H9 (cell line): Measurements from ENCODE around the gene SELENOS. TPM values are rescaled to one million over a fixed set of nuclear protein-coding genes. Genes with fewer than 3 reads are reported as not detected.

ENCODE experiments used
- DNase-seq: peaks from one replicate; pipeline ENCODE4 v3.0.0-alpha.2; 2017
- H2AFZ ChIP-seq: one replicate; pipeline ENCODE4 v1.6.1; 2013; ENCODE audit warnings: mild to moderate bottlenecking, low read length, control low read depth, moderate library complexity
- H2AK5ac ChIP-seq: 2 replicates; pipeline ENCODE4 v1.6.1; 2013; ENCODE audit warnings: low read length, control low read depth, mixed read lengths; ENCODE audit not compliant: insufficient read length
- H2BK120ac ChIP-seq: one replicate; pipeline ENCODE4 v1.6.1; 2013; ENCODE audit warnings: low read depth, mild to moderate bottlenecking, low read length, control low read depth, inconsistent platforms; ENCODE audit not compliant: poor library complexity, severe bottlenecking
- H2BK12ac ChIP-seq: 2 replicates; pipeline ENCODE4 v1.6.1; 2013; ENCODE audit warnings: low read length, control low read depth, mixed read lengths, low read depth; ENCODE audit not compliant: insufficient read length
- H2BK15ac ChIP-seq: 2 replicates; pipeline ENCODE4 v1.6.1; 2013; ENCODE audit warnings: low read depth, low read length, control low read depth
- H2BK20ac ChIP-seq: one replicate; pipeline ENCODE4 v1.6.1; 2013; ENCODE audit warnings: low read depth, mild to moderate bottlenecking, low read length, control low read depth, inconsistent platforms; ENCODE audit not compliant: poor library complexity, severe bottlenecking
- H2BK5ac ChIP-seq: 2 replicates; pipeline ENCODE4 v1.6.1; 2013; ENCODE audit warnings: low read length, control low read depth, mixed read lengths; ENCODE audit not compliant: insufficient read length
- H3K14ac ChIP-seq: 2 replicates; pipeline ENCODE4 v1.6.1; 2013; ENCODE audit warnings: low read length, control low read depth; ENCODE audit not compliant: insufficient read depth
- H3K18ac ChIP-seq: 2 replicates; pipeline ENCODE4 v1.6.1; 2013; ENCODE audit warnings: low read depth, mild to moderate bottlenecking, mixed read lengths, low read length, control low read depth; ENCODE audit not compliant: insufficient read length
- H3K23ac ChIP-seq: 2 replicates; pipeline ENCODE4 v1.6.1; 2013; ENCODE audit warnings: low read length, control low read depth, mixed read lengths, low read depth; ENCODE audit not compliant: insufficient read length
- H3K23me2 ChIP-seq: 2 replicates; pipeline ENCODE4 v1.6.1; 2013; ENCODE audit warnings: low read depth, mild to moderate bottlenecking, mixed read lengths, low read length, control low read depth; ENCODE audit not compliant: insufficient read length, poor library complexity, severe bottlenecking
- H3K27ac ChIP-seq: 2 replicates; pipeline ENCODE4 v1.5.1; 2013; ENCODE audit warnings: low read length, control low read depth, mixed read lengths, low read depth; ENCODE audit not compliant: insufficient read length
- H3K27me3 ChIP-seq: 2 replicates; pipeline ENCODE4 v1.6.1; 2013; ENCODE audit warnings: low read length, control low read depth, inconsistent platforms; ENCODE audit not compliant: insufficient read depth
- H3K4ac ChIP-seq: 2 replicates; pipeline ENCODE4 v1.6.1; 2013; ENCODE audit warnings: low read depth, mild to moderate bottlenecking, control low read depth, inconsistent platforms, low read length, moderate library complexity
- H3K4me1 ChIP-seq: 2 replicates; pipeline ENCODE4 v1.6.1; 2013; ENCODE audit warnings: low read length, control low read depth, inconsistent platforms; ENCODE audit not compliant: insufficient read depth
- H3K4me2 ChIP-seq: 2 replicates; pipeline ENCODE4 v1.6.1; 2013; ENCODE audit warnings: low read length, control low read depth, mixed read lengths; ENCODE audit not compliant: insufficient read length, insufficient read depth
- H3K56ac ChIP-seq: 2 replicates; pipeline ENCODE4 v1.6.1; 2013; ENCODE audit warnings: low read depth, mild to moderate bottlenecking, mixed read lengths, low read length, control low read depth; ENCODE audit not compliant: insufficient read length
- H3K79me1 ChIP-seq: 2 replicates; pipeline ENCODE4 v1.6.1; 2013; ENCODE audit warnings: low read depth, mild to moderate bottlenecking, moderate library complexity, low read length, control low read depth, inconsistent platforms; ENCODE audit not compliant: insufficient read depth, poor library complexity, severe bottlenecking
- H3K79me2 ChIP-seq: 2 replicates; pipeline ENCODE4 v1.6.1; 2013; ENCODE audit warnings: low read length, control low read depth, inconsistent platforms; ENCODE audit not compliant: insufficient read depth
- H3K9ac ChIP-seq: 2 replicates; pipeline ENCODE4 v1.6.1; 2013; ENCODE audit warnings: low read length, control low read depth, mixed read lengths; ENCODE audit not compliant: insufficient read length; ENCODE audit errors: extremely low read depth
- H3K9me3 ChIP-seq: one replicate; pipeline ENCODE4 v1.6.1; 2013; ENCODE audit warnings: low read depth, low read length, inconsistent platforms; ENCODE audit not compliant: control insufficient read depth
- H3T11ph ChIP-seq: one replicate; pipeline ENCODE4 v1.6.1; 2013; ENCODE audit warnings: mild to moderate bottlenecking, low read length, control low read depth, inconsistent platforms
- H4K20me1 ChIP-seq: one replicate; pipeline ENCODE4 v1.6.1; 2013; ENCODE audit not compliant: control insufficient read depth, insufficient read length, insufficient read depth
- H4K5ac ChIP-seq: 2 replicates; pipeline ENCODE4 v1.6.1; 2013; ENCODE audit warnings: low read depth, mild to moderate bottlenecking, mixed read lengths, low read length, control low read depth; ENCODE audit not compliant: insufficient read length
- H4K8ac ChIP-seq: replicated peaks from 2 replicates; pipeline ENCODE4 v1.6.1; 2013; ENCODE audit warnings: low read length, control low read depth, mixed read lengths, low read depth; ENCODE audit not compliant: insufficient read length
- H4K91ac ChIP-seq: 2 replicates; pipeline ENCODE4 v1.6.1; 2013; ENCODE audit warnings: low read depth, mild to moderate bottlenecking, moderate library complexity, mixed read lengths, low read length, control low read depth; ENCODE audit not compliant: insufficient read length
- H3K27ac Mint-ChIP-seq, 3 experiments: 2 replicates in 2 of 3; 3 replicates in 1 of 3; pipeline ENCODE4 v1.8.0; 2020 to 2021; ENCODE audit warnings: mixed read lengths in 3 of 3, mild to moderate bottlenecking in 1 of 3, moderate library complexity in 1 of 3
- H3K27me3 Mint-ChIP-seq: 2 replicates; pipeline ENCODE4 v1.8.0; 2021; ENCODE audit warnings: low read depth, mild to moderate bottlenecking, moderate library complexity, mixed read lengths
- H3K36me3 Mint-ChIP-seq, 3 experiments: 2 replicates in 2 of 3; 3 replicates in 1 of 3; pipeline ENCODE4 v1.8.0; 2020 to 2021; ENCODE audit warnings: low read depth in 3 of 3, mixed read lengths in 3 of 3; ENCODE audit not compliant: insufficient read depth in 1 of 3
- H3K4me1 Mint-ChIP-seq, 2 experiments: 2 replicates each; pipeline ENCODE4 v1.8.0; 2020; ENCODE audit warnings: mixed read lengths in 2 of 2
- H3K4me3 Mint-ChIP-seq, 2 experiments: 2 replicates in 1 of 2; 3 replicates in 1 of 2; pipeline ENCODE4 v1.8.0; 2020 to 2021; ENCODE audit warnings: mild to moderate bottlenecking in 2 of 2, mixed read lengths in 2 of 2, moderate library complexity in 1 of 2
- H3K9me3 Mint-ChIP-seq, 2 experiments: 2 replicates in 1 of 2; 3 replicates in 1 of 2; pipeline ENCODE4 v1.8.0; 2020; ENCODE audit warnings: mild to moderate bottlenecking in 2 of 2, mixed read lengths in 2 of 2, moderate library complexity in 1 of 2
- WGBS: extraction: QIAGEN DNeasy Blood & Tissue Kit; methylation state at CpG from one replicate; pipeline ENCODE4 v1.1.7; 2013; ENCODE audit warnings: missing lambda C conversion rate, low lambda C conversion rate, mixed read lengths; ENCODE audit not compliant: insufficient read length; ENCODE audit errors: extremely low coverage; 5-methylcytosine and 5-hydroxymethylcytosine counted together
- total RNA-seq: library from RNA; stranded (reverse); gene quantifications from 2 replicates; pipeline ENCODE4 v1.2.1, GENCODE V29; 2021
- TF ChIP-seq, protein P1 (sequence below): fragments of 200-600 bp; sonication (generic); conservative IDR thresholded peaks from 3 replicates; pipeline ENCODE4 v1.8.0; 2021; ENCODE audit warnings: antibody characterized with exemption, mild to moderate bottlenecking

SELENOS gene
- total RNA-seq, 1 experiment from 2014 or later = 57.7 TPM

DNA sequence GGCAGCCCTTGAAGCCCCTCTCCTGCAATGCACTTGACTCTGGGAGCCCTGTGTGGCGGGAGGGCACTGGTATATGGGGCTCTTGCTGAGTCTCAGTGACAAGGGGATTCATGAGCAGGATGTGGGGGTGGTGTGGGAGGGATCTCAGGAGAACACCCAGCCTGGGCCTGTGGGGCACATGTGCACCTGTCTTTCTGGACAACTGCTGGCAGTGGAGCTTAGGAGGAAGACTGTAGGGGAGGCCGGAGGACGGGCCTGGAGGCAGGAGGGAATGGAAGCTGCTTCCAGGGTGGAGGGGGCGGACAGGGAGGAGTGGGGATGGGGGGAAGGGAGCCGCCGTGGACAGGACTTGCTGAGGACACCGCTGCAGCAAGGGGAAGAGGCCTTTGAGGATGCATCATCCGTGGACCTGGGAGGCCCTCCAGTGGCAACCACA, 28.6 kb upstream of the SELENOS start:
- Histone ChIP-seq H2BK5ac (no peak overlapping the region), H3K18ac (no peak overlapping the region), H3K4me2 (no peak overlapping the region), H3K27me3 (no peaks in the 10 kb centered on the region), H4K20me1 (no peaks in the 10 kb centered on the region), H2BK12ac (no peak overlapping the region), H3K79me2 (no peaks in the 10 kb centered on the region), H3K27ac (no peak overlapping the region), H3K56ac (no peak overlapping the region), H2AK5ac (no peak overlapping the region), H2AFZ (no peak overlapping the region), H3K9ac (no peak overlapping the region), H3K4ac (no peak overlapping the region), H2BK120ac (no peak overlapping the region), H3K4me1 (no peaks in the 10 kb centered on the region), H3K23me2 (no peaks in the 10 kb centered on the region), H3K23ac (no peak overlapping the region), H3T11ph (no peak overlapping the region), H2BK15ac (no peak overlapping the region), H3K9me3 (no peaks in the 10 kb centered on the region), H4K91ac (no peak overlapping the region), H3K14ac (no peak overlapping the region), H4K8ac (no peak overlapping the region), H3K79me1 (no peaks in the 10 kb centered on the region), H2BK20ac (no peak overlapping the region), H4K5ac (no peak overlapping the region)
- peaks cover 0 to 4% of the 10 kb centered on the region in 2 experiments; a peak in 1 of 4 replicates for H3K4me1 Mint-ChIP-seq
- WGBS = no CpG with 5 or more reads among the region's 8 CpGs
- H3K36me3 Mint-ChIP-seq = no peaks in the 10 kb centered on the region
- TF ChIP-seq, protein P1, sequence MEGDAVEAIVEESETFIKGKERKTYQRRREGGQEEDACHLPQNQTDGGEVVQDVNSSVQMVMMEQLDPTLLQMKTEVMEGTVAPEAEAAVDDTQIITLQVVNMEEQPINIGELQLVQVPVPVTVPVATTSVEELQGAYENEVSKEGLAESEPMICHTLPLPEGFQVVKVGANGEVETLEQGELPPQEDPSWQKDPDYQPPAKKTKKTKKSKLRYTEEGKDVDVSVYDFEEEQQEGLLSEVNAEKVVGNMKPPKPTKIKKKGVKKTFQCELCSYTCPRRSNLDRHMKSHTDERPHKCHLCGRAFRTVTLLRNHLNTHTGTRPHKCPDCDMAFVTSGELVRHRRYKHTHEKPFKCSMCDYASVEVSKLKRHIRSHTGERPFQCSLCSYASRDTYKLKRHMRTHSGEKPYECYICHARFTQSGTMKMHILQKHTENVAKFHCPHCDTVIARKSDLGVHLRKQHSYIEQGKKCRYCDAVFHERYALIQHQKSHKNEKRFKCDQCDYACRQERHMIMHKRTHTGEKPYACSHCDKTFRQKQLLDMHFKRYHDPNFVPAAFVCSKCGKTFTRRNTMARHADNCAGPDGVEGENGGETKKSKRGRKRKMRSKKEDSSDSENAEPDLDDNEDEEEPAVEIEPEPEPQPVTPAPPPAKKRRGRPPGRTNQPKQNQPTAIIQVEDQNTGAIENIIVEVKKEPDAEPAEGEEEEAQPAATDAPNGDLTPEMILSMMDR = no peak
- H3K27ac Mint-ChIP-seq = no peak overlapping the region
- H3K4me3 Mint-ChIP-seq = no peak overlapping the region
- H3K27me3 Mint-ChIP-seq = no peaks in the 10 kb centered on the region
- H3K9me3 Mint-ChIP-seq = no peaks in the 10 kb centered on the region
- no peak for DNase-seq
